ENCODE data around the gene AQR. TPM values are rescaled to one million over a fixed set of nuclear protein-coding genes. Genes with fewer than 3 reads are reported as not detected.

The AQR gene
- total RNA-seq, 1 experiment from 2014 or later, result 54.4 TPM

- WGBS (ENCODE audit: extremely low coverage, insufficient read length, low lambda C conversion rate), result 100% methylated on average over 2 of the region's 3 CpGs
- no peaks in the 10 kb centered on the region for H3K9me3 Mint-ChIP-seq
Measured at GRCh38 chr15:34944936-34945335, 24.6 kb downstream of the AQR start.

More at GRCh38 chr15:34944936-34945335, 24.6 kb downstream of the AQR start:
- Mint-ChIP-seq H3K4me1 (no peaks in the 10 kb centered on the region), H3K27ac (no peak overlapping the region), H3K36me3 (ENCODE audit: insufficient read depth in 1 of 3, low read depth in 3 of 3) (peaks cover 12 to 48% (median 48%) of the 10 kb centered on the region in 3 experiments; a peak in 6 of 7 replicates), H3K4me3 (no peak overlapping the region), H3K27me3 (ENCODE audit: low read depth) (no peaks in the 10 kb centered on the region)
- no peak overlapping the region for H3K18ac ChIP-seq (ENCODE audit: insufficient read length, low read depth, low read length)
- H3K56ac ChIP-seq (ENCODE audit: insufficient read length, low read depth, low read length), result no peak overlapping the region
- no peaks in the 10 kb centered on the region for H3K79me1 ChIP-seq (ENCODE audit: insufficient read depth, low read depth, low read length, poor library complexity, severe bottlenecking)
- no peak overlapping the region for H3K27ac ChIP-seq (ENCODE audit: insufficient read length, low read depth, low read length)
- no peak overlapping the region for H2BK12ac ChIP-seq (ENCODE audit: insufficient read length, low read depth, low read length)
- H3K4me1 ChIP-seq (ENCODE audit: insufficient read depth, low read length), result no peaks in the 10 kb centered on the region
- no peak overlapping the region for H3K14ac ChIP-seq (ENCODE audit: insufficient read depth, low read length)
- no peak overlapping the region for H3K23ac ChIP-seq (ENCODE audit: insufficient read length, low read depth, low read length)
- no peak overlapping the region for H2BK5ac ChIP-seq (ENCODE audit: insufficient read length, low read length)
- no peak overlapping the region for H4K91ac ChIP-seq (ENCODE audit: insufficient read length, low read depth, low read length)
- H3K4me2 ChIP-seq (ENCODE audit: insufficient read depth, insufficient read length, low read length), result no peak overlapping the region
- no peak overlapping the region for H2BK15ac ChIP-seq (ENCODE audit: low read depth, low read length)
- H3K27me3 ChIP-seq (ENCODE audit: insufficient read depth, low read length), result no peaks in the 10 kb centered on the region
- no peak overlapping the region for H3T11ph ChIP-seq (ENCODE audit: low read length)
- no peak overlapping the region for H3K9ac ChIP-seq (ENCODE audit: extremely low read depth, insufficient read length, low read length)
- no peak overlapping the region for H2AK5ac ChIP-seq (ENCODE audit: insufficient read length, low read length)
- no peak for TF ChIP-seq CTCF (conservative IDR thresholded peaks at IDR 0.05)
- H4K20me1 ChIP-seq (ENCODE audit: control insufficient read depth, insufficient read depth, insufficient read length), result no peaks in the 10 kb centered on the region
- no peak for DNase-seq
- H4K5ac ChIP-seq (ENCODE audit: insufficient read length, low read depth, low read length), result no peak overlapping the region
- no peak overlapping the region for H3K4ac ChIP-seq (ENCODE audit: low read depth, low read length)
- no peaks in the 10 kb centered on the region for H3K79me2 ChIP-seq (ENCODE audit: insufficient read depth, low read length)
- no peaks in the 10 kb centered on the region for H3K23me2 ChIP-seq (ENCODE audit: insufficient read length, low read depth, low read length, poor library complexity, severe bottlenecking)
- no peak overlapping the region for H4K8ac ChIP-seq (replicated peaks; ENCODE audit: insufficient read length, low read depth, low read length)
- no peaks in the 10 kb centered on the region for H3K9me3 ChIP-seq (ENCODE audit: control insufficient read depth, low read depth, low read length)
- no peak overlapping the region for H2AFZ ChIP-seq (ENCODE audit: low read length)
- H2BK120ac ChIP-seq (ENCODE audit: low read depth, low read length, poor library complexity, severe bottlenecking), result no peak overlapping the region
- no peak overlapping the region for H2BK20ac ChIP-seq (ENCODE audit: low read depth, low read length, poor library complexity, severe bottlenecking)
